ENCODE measurements around the gene TEAD3. TPM values are rescaled to one million over a fixed set of nuclear protein-coding genes. Genes with fewer than 3 reads are reported as not detected.

The TEAD3 gene
- polyA plus RNA-seq, 1 donor from 2014 or later = 0.10 TPM

- Histone ChIP-seq H3K9ac (ENCODE audit: low read length) (no peak overlapping the region), H2AFZ (ENCODE audit: low read depth, low read length) (no peak overlapping the region), H3K36me3 (ENCODE audit: insufficient read depth, low read length) (no peaks in the 10 kb centered on the region)
Measured at GRCh38 chr6:35470663-35471120, 26.2 kb downstream of the TEAD3 start.

GRCh38 chr6:35469751-35470662 is 26.9 kb downstream of the TEAD3 start:
- Histone ChIP-seq H3K36me3 (ENCODE audit: insufficient read depth, low read length) (no peaks in the 10 kb centered on the region), H3K27me3 (ENCODE audit: insufficient read depth, low read depth, low read length) (no peaks in the 10 kb centered on the region), H3K4me3 (ENCODE audit: low read length) (peak overlapping the region; percentile 70), H3K4me2 (ENCODE audit: low read length) (peak overlapping the region; percentile 64), H3K9me2 (ENCODE audit: insufficient read depth, low read length) (no peaks in the 10 kb centered on the region), H3F3A (ENCODE audit: insufficient read depth, low read length, poor library complexity, severe bottlenecking) (no peaks in the 10 kb centered on the region), H3K9ac (ENCODE audit: low read length) (peak overlapping the region; percentile 79), H3K79me2 (replicated peaks; ENCODE audit: insufficient read depth, low read length) (no peaks in the 10 kb centered on the region), H4K20me1 (ENCODE audit: insufficient read depth) (no peaks in the 10 kb centered on the region), H3K27ac (ENCODE audit: low read length) (no peak overlapping the region), H3K9me3 (ENCODE audit: low read length) (no peaks in the 10 kb centered on the region), H2AFZ (ENCODE audit: low read depth, low read length) (no peak overlapping the region)
- TF ChIP-seq REST (IDR thresholded peaks at IDR 0.05; ENCODE audit: borderline replicate concordance) = no peak
- TF ChIP-seq EZH2 (IDR thresholded peaks at IDR 0.05; ENCODE audit: borderline replicate concordance, insufficient read depth, low read length, poor library complexity, severe bottlenecking) = no peak
- TF ChIP-seq POLR2AphosphoS5 (IDR thresholded peaks at IDR 0.05) = no peak
- TF ChIP-seq CTCF (IDR thresholded peaks at IDR 0.05; ENCODE audit: poor library complexity, severe bottlenecking) = no peak
- TF ChIP-seq TAF1 (IDR thresholded peaks at IDR 0.05; ENCODE audit: low read depth) = no peak
- TF ChIP-seq MXI1 (conservative IDR thresholded peaks at IDR 0.05; ENCODE audit: poor library complexity, severe bottlenecking) = no peak
- no peak for TF ChIP-seq SMC3 (conservative IDR thresholded peaks at IDR 0.05; ENCODE audit: poor library complexity)
- TF ChIP-seq RAD21 (conservative IDR thresholded peaks at IDR 0.05) = no peak
- TF ChIP-seq EP300 (conservative IDR thresholded peaks at IDR 0.05; ENCODE audit: poor library complexity, severe bottlenecking) = no peak

More at GRCh38 chr6:35470663-35471120, 26.2 kb downstream of the TEAD3 start:
- Histone ChIP-seq H3K4me3 (ENCODE audit: low read length) (peak overlapping the region; percentile 70), H3K4me2 (ENCODE audit: low read length) (no peak overlapping the region), H4K20me1 (ENCODE audit: insufficient read depth) (no peaks in the 10 kb centered on the region), H3K79me2 (replicated peaks; ENCODE audit: insufficient read depth, low read length) (no peaks in the 10 kb centered on the region), H3K9me3 (ENCODE audit: low read length) (no peaks in the 10 kb centered on the region), H3F3A (ENCODE audit: insufficient read depth, low read length, poor library complexity, severe bottlenecking) (no peaks in the 10 kb centered on the region), H3K9me2 (ENCODE audit: insufficient read depth, low read length) (no peaks in the 10 kb centered on the region), H3K27ac (ENCODE audit: low read length) (no peak overlapping the region), H3K27me3 (ENCODE audit: insufficient read depth, low read depth, low read length) (no peaks in the 10 kb centered on the region)
- TF ChIP-seq EP300 (conservative IDR thresholded peaks at IDR 0.05; ENCODE audit: poor library complexity, severe bottlenecking) (no peak), RAD21 (conservative IDR thresholded peaks at IDR 0.05) (no peak)

Measured in neural cell (in vitro differentiated cells).